HL-60 (cell line): ENCODE measurements around the gene ACP4.

ENCODE experiments used
- CTCF ChIP-seq: IDR thresholded peaks from one replicate; pipeline ENCODE4 v1.5.1; 2011; ENCODE audit warnings: low read length, control low read depth, inconsistent platforms; ENCODE audit not compliant: insufficient read depth
- GABPA ChIP-seq: IDR thresholded peaks from 2 replicates; pipeline ENCODE4 v1.6.1; 2012; ENCODE audit warnings: low read depth
- POLR2AphosphoS5 ChIP-seq: IDR thresholded peaks from 2 replicates; pipeline ENCODE4 v1.6.1; 2012; ENCODE audit warnings: low read depth
- REST ChIP-seq: IDR thresholded peaks from 2 replicates; pipeline ENCODE4 v1.6.1; 2012; ENCODE audit warnings: low read depth; ENCODE audit not compliant: insufficient replicate concordance
- SPI1 ChIP-seq: IDR thresholded peaks from 2 replicates; pipeline ENCODE4 v1.6.1; 2012; ENCODE audit warnings: low read depth, mild to moderate bottlenecking, borderline replicate concordance

- TF ChIP-seq REST (no peak), CTCF (no peak), GABPA (no peak), POLR2AphosphoS5 (no peak), SPI1 (no peak)
These were observed 48.0 kb downstream of the ACP4 start for GRCh38 chr19:50838239-50838638.
